Measurements from ENCODE around the gene NAA20. TPM values are rescaled to one million over a fixed set of nuclear protein-coding genes. Genes with fewer than 3 reads are reported as not detected.

NAA20 gene
- total and polyA plus RNA-seq, 4 donors: 26.8 to 75.6 (median 39.2) TPM

GRCh38 chr20:19976595-19977372 lies 40.4 kb upstream of the NAA20 start:
- DNase-seq (ENCODE audit: low spot score): no peak
- 75% methylated on average over 8 of the region's 8 CpGs for WGBS
- Histone ChIP-seq H3K9me3 (ENCODE audit: control insufficient read depth in 4 of 4, low read length in 3 of 4) (peaks cover 0 to 2% (median 0%) of the 10 kb centered on the region in 4 donors), H3K36me3 (ENCODE audit: control insufficient read depth in 4 of 4, insufficient read depth in 3 of 4, low read depth in 1 of 4, low read length in 3 of 4) (peaks cover 0 to 10% (median 2%) of the 10 kb centered on the region in 4 donors), H3K4me1 (ENCODE audit: control insufficient read depth in 4 of 4, insufficient read depth in 4 of 4, low read length in 3 of 4) (peaks cover 0 to 7% (median 6%) of the 10 kb centered on the region in 4 donors), H3K27me3 (ENCODE audit: control insufficient read depth in 4 of 4, insufficient read depth in 4 of 4, low read length in 3 of 4) (no peaks in the 10 kb centered on the region), H3K27ac (ENCODE audit: low read depth in 1 of 2, low read length in 2 of 2) (peak overlapping the region in 1 of 2 donors; percentile 19), H3K4me3 (ENCODE audit: low read depth in 1 of 3, low read length in 3 of 3) (no peak overlapping the region), H3K9ac (ENCODE audit: low read depth in 1 of 2, low read length in 2 of 2) (no peak overlapping the region)
- no peak for TF ChIP-seq EGR1 (IDR thresholded peaks at IDR 0.05; ENCODE audit: low read depth in 2 of 2)
- no peak for TF ChIP-seq ZBTB33 (IDR thresholded peaks at IDR 0.05)
- no peak for TF ChIP-seq CTCF (IDR thresholded peaks at IDR 0.05; ENCODE audit: low read depth, low read length, missing input control)
- TF ChIP-seq JUND (IDR thresholded peaks at IDR 0.05): no peak
- no peak for TF ChIP-seq YY1 (IDR thresholded peaks at IDR 0.05)
- no peak for TF ChIP-seq MAX (IDR thresholded peaks at IDR 0.05)
- TF ChIP-seq FOXA1 (IDR thresholded peaks at IDR 0.05): no peak
- TF ChIP-seq TAF1 (conservative IDR thresholded peaks at IDR 0.05): no peak

- TF ChIP-seq FOXA1 (IDR thresholded peaks at IDR 0.05) (no peak), HNF4A (conservative IDR thresholded peaks at IDR 0.05) (no peak), RAD21 (IDR thresholded peaks at IDR 0.05) (no peak), FOXA2 (IDR thresholded peaks at IDR 0.05) (no peak), REST (IDR thresholded peaks at IDR 0.05) (no peak), MAX (IDR thresholded peaks at IDR 0.05) (no peak), SP1 (IDR thresholded peaks at IDR 0.05) (no peak), EGR1 (IDR thresholded peaks at IDR 0.05; ENCODE audit: low read depth in 2 of 2) (no peak)
- Histone ChIP-seq H3K36me3 (ENCODE audit: control insufficient read depth in 4 of 4, insufficient read depth in 3 of 4, low read depth in 1 of 4, low read length in 3 of 4) (peaks cover 0 to 10% (median under 1%) of the 10 kb centered on the region in 4 donors), H3K9ac (ENCODE audit: low read depth in 1 of 2, low read length in 2 of 2) (no peak overlapping the region), H3K4me1 (ENCODE audit: control insufficient read depth in 4 of 4, insufficient read depth in 4 of 4, low read length in 3 of 4) (peaks cover 0 to 7% (median 6%) of the 10 kb centered on the region in 4 donors), H3K27me3 (ENCODE audit: control insufficient read depth in 4 of 4, insufficient read depth in 4 of 4, low read length in 3 of 4) (no peaks in the 10 kb centered on the region), H3K4me3 (ENCODE audit: low read depth in 1 of 3, low read length in 3 of 3) (no peak overlapping the region), H3K9me3 (ENCODE audit: control insufficient read depth in 4 of 4, low read length in 3 of 4) (peaks cover 0 to 2% (median 0%) of the 10 kb centered on the region in 4 donors), H3K27ac (ENCODE audit: low read depth in 1 of 2, low read length in 2 of 2) (no peak overlapping the region)
- 85% methylated on average over 5 of the region's 5 CpGs for WGBS
- DNase-seq (ENCODE audit: low spot score): no peak
Measured at GRCh38 chr20:19977373-19977770, 39.8 kb upstream of the NAA20 start.

Measured in liver (tissue), 9 donors.